Measurements from ENCODE around the gene TBCK. TPM values are rescaled to one million over a fixed set of nuclear protein-coding genes. Genes with fewer than 3 reads are reported as not detected.

The TBCK gene
- total RNA-seq, 2 experiments from 2014 or later, result 23.5 to 29.0 TPM

GRCh38 chr4:106289737-106290136, 26.3 kb downstream of the TBCK start:
- Histone ChIP-seq H3K9me3 (ENCODE audit: control insufficient read depth in 1 of 2, insufficient read depth in 1 of 2, low read length in 2 of 2) (no peaks in the 10 kb centered on the region), H3K4me3 (ENCODE audit: low read length) (no peak overlapping the region), H3K4me1 (ENCODE audit: insufficient read depth, low read length) (no peaks in the 10 kb centered on the region), H3K36me3 (ENCODE audit: insufficient read depth, low read length) (peaks cover 44% of the 10 kb centered on the region), H3K27me3 (ENCODE audit: control insufficient read depth in 1 of 2, insufficient read depth in 2 of 2, low read length in 2 of 2) (no peaks in the 10 kb centered on the region), H3K27ac (ENCODE audit: low read depth in 1 of 2, low read length in 2 of 2) (no peak overlapping the region)
- ChIA-PET POLR2A (no interaction called here), CTCF (no interaction called here)
- DNase-seq, result no peak
- H3K4me3 Mint-ChIP-seq, result no peak overlapping the region
- TF ChIP-seq CTCF (IDR thresholded peaks at IDR 0.05), result no peak
- no peaks in the 10 kb centered on the region for H3K27me3 Mint-ChIP-seq
- ATAC-seq (ENCODE audit: poor library complexity), result no peak
- H3K9me3 Mint-ChIP-seq, result no peaks in the 10 kb centered on the region
- H3K27ac Mint-ChIP-seq, result no peak overlapping the region
- peaks cover 73% of the 10 kb centered on the region for H3K36me3 Mint-ChIP-seq (ENCODE audit: low read depth)
- intact Hi-C loops (cut with DNase I, micrococcal nuclease), result no loop called here
- H3K4me1 Mint-ChIP-seq (ENCODE audit: low read depth), result no peaks in the 10 kb centered on the region

GRCh38 chr4:106287353-106287969, 28.5 kb downstream of the TBCK start:
- no peaks in the 10 kb centered on the region for H3K27me3 ChIP-seq (ENCODE audit: control insufficient read depth in 1 of 2, insufficient read depth in 2 of 2, low read length in 2 of 2)
- no peak overlapping the region for H3K4me3 ChIP-seq (ENCODE audit: low read length)
- intact Hi-C loops (cut with DNase I, micrococcal nuclease), result no loop called here
- Mint-ChIP-seq H3K9me3 (no peaks in the 10 kb centered on the region), H3K27me3 (no peaks in the 10 kb centered on the region), H3K36me3 (ENCODE audit: low read depth) (peaks cover 72% of the 10 kb centered on the region), H3K4me3 (no peak overlapping the region), H3K4me1 (ENCODE audit: low read depth) (no peaks in the 10 kb centered on the region), H3K27ac (no peak overlapping the region)
- ChIA-PET CTCF (no interaction called here), POLR2A (no interaction called here)
- no peak overlapping the region for H3K27ac ChIP-seq (ENCODE audit: low read depth in 1 of 2, low read length in 2 of 2)
- no peak for TF ChIP-seq CTCF (IDR thresholded peaks at IDR 0.05)
- H3K36me3 ChIP-seq (ENCODE audit: insufficient read depth, low read length), result peaks cover 26% of the 10 kb centered on the region
- no peak for DNase-seq
- ATAC-seq (ENCODE audit: poor library complexity), result no peak
- no peaks in the 10 kb centered on the region for H3K9me3 ChIP-seq (ENCODE audit: control insufficient read depth in 1 of 2, insufficient read depth in 1 of 2, low read length in 2 of 2)
- no peaks in the 10 kb centered on the region for H3K4me1 ChIP-seq (ENCODE audit: insufficient read depth, low read length)

GRCh38 chr4:106286611-106287010, 29.4 kb downstream of the TBCK start:
- H3K27ac Mint-ChIP-seq, result no peak overlapping the region
- TF ChIP-seq CTCF (IDR thresholded peaks at IDR 0.05), result no peak
- no peaks in the 10 kb centered on the region for H3K27me3 Mint-ChIP-seq
- Histone ChIP-seq H3K9me3 (ENCODE audit: control insufficient read depth in 1 of 2, insufficient read depth in 1 of 2, low read length in 2 of 2) (no peaks in the 10 kb centered on the region), H3K27ac (ENCODE audit: low read depth in 1 of 2, low read length in 2 of 2) (no peak overlapping the region), H3K27me3 (ENCODE audit: control insufficient read depth in 1 of 2, insufficient read depth in 2 of 2, low read length in 2 of 2) (no peaks in the 10 kb centered on the region), H3K36me3 (ENCODE audit: insufficient read depth, low read length) (peaks cover 20% of the 10 kb centered on the region), H3K4me3 (ENCODE audit: low read length) (no peak overlapping the region), H3K4me1 (ENCODE audit: insufficient read depth, low read length) (no peaks in the 10 kb centered on the region)
- H3K4me1 Mint-ChIP-seq (ENCODE audit: low read depth), result no peaks in the 10 kb centered on the region
- ChIA-PET POLR2A (no interaction called here), CTCF (no interaction called here)
- no peak for DNase-seq
- peaks cover 70% of the 10 kb centered on the region for H3K36me3 Mint-ChIP-seq (ENCODE audit: low read depth)
- peaks cover 5% of the 10 kb centered on the region for H3K9me3 Mint-ChIP-seq
- intact Hi-C loops (cut with DNase I, micrococcal nuclease), result no loop called here
- no peak for ATAC-seq (ENCODE audit: poor library complexity)
- no peak overlapping the region for H3K4me3 Mint-ChIP-seq

Measured in CD4-positive, alpha-beta T cell (primary cell).